NCI-H526 treated with DMSO at 0.1 percent for 48 hours (cell line): ENCODE results near the gene PSMA2.

Source experiments
- DNase-seq: peaks from one replicate; lab custom pipeline; 2025; lab: John Stamatoyannopoulos, UW

Gene PSMA2

GRCh38 chr7:42940985-42941847 lies 9.2 kb upstream of the PSMA2 start:
- peak; percentile 12 for DNase-seq

- no peak for DNase-seq
These were observed 7.7 kb upstream of the PSMA2 start for GRCh38 chr7:42939457-42940240.

GRCh38 chr7:42935861-42936260 lies 3.9 kb upstream of the PSMA2 start:
- no peak for DNase-seq

- no peak for DNase-seq
These were observed 2.3 kb upstream of the PSMA2 start for GRCh38 chr7:42934291-42934690.

- DNase-seq = no peak
These were observed 1.0 kb upstream of the PSMA2 start for GRCh38 chr7:42932811-42933591.

- DNase-seq = no peak
These were observed 534 bp downstream of the PSMA2 start for GRCh38 chr7:42931447-42931833.

- no peak for DNase-seq
These were observed 1.1 kb downstream of the PSMA2 start for GRCh38 chr7:42930889-42931288.

- no peak for DNase-seq
These were observed 2.5 kb downstream of the PSMA2 start for GRCh38 chr7:42929449-42929848.

GRCh38 chr7:42928754-42929153 lies 3.2 kb downstream of the PSMA2 start:
- no peak for DNase-seq

GRCh38 chr7:42926204-42926603 lies 5.8 kb downstream of the PSMA2 start:
- DNase-seq = no peak

- no peak for DNase-seq
These were observed 6.3 kb downstream of the PSMA2 start for GRCh38 chr7:42925630-42926029.

GRCh38 chr7:42924223-42924838 lies 7.6 kb downstream of the PSMA2 start:
- no peak for DNase-seq

- DNase-seq = no peak
These were observed 9.8 kb downstream of the PSMA2 start for GRCh38 chr7:42922017-42922753.

GRCh38 chr7:42915356-42915755 lies 16.6 kb downstream of the PSMA2 start:
- no peak for DNase-seq

- no peak for DNase-seq
These were observed 17.4 kb downstream of the PSMA2 start for GRCh38 chr7:42914421-42915045.

GRCh38 chr7:42914009-42914408 lies 18.0 kb downstream of the PSMA2 start:
- DNase-seq = no peak

GRCh38 chr7:42913591-42913990 lies 18.4 kb downstream of the PSMA2 start:
- no peak for DNase-seq

- peak; percentile 89 for DNase-seq
These were observed 20.2 kb downstream of the PSMA2 start, which contains the start of gene C7orf25 for GRCh38 chr7:42911454-42912447. TSS of gene C7orf25 (minus strand) at chr7:42912070. CDS start at chr7:42910900, 1,170 bp downstream.

GRCh38 chr7:42910306-42910705 lies 21.7 kb downstream of the PSMA2 start:
- no peak for DNase-seq
